H9 (cell line): ENCODE data around the gene KRTAP12-3. TPM values are rescaled to one million over a fixed set of nuclear protein-coding genes. Genes with fewer than 3 reads are reported as not detected.
"Not testable (repeated sequence)": the region's sequence is repeated elsewhere in the genome, so short reads cannot be mapped to it uniquely, and the experiment has no call there.

ENCODE experiments used
- DNase-seq: peaks from one replicate; pipeline ENCODE4 v3.0.0-alpha.2; 2017
- H2AFZ ChIP-seq: one replicate; pipeline ENCODE4 v1.6.1; 2013; ENCODE audit warnings: mild to moderate bottlenecking, low read length, control low read depth, moderate library complexity
- H2AK5ac ChIP-seq: 2 replicates; pipeline ENCODE4 v1.6.1; 2013; ENCODE audit warnings: low read length, control low read depth, mixed read lengths; ENCODE audit not compliant: insufficient read length
- H2BK120ac ChIP-seq: one replicate; pipeline ENCODE4 v1.6.1; 2013; ENCODE audit warnings: low read depth, mild to moderate bottlenecking, low read length, control low read depth, inconsistent platforms; ENCODE audit not compliant: poor library complexity, severe bottlenecking
- H2BK12ac ChIP-seq: 2 replicates; pipeline ENCODE4 v1.6.1; 2013; ENCODE audit warnings: low read length, control low read depth, mixed read lengths, low read depth; ENCODE audit not compliant: insufficient read length
- H2BK15ac ChIP-seq: 2 replicates; pipeline ENCODE4 v1.6.1; 2013; ENCODE audit warnings: low read depth, low read length, control low read depth
- H2BK20ac ChIP-seq: one replicate; pipeline ENCODE4 v1.6.1; 2013; ENCODE audit warnings: low read depth, mild to moderate bottlenecking, low read length, control low read depth, inconsistent platforms; ENCODE audit not compliant: poor library complexity, severe bottlenecking
- H2BK5ac ChIP-seq: 2 replicates; pipeline ENCODE4 v1.6.1; 2013; ENCODE audit warnings: low read length, control low read depth, mixed read lengths; ENCODE audit not compliant: insufficient read length
- H3K14ac ChIP-seq: 2 replicates; pipeline ENCODE4 v1.6.1; 2013; ENCODE audit warnings: low read length, control low read depth; ENCODE audit not compliant: insufficient read depth
- H3K18ac ChIP-seq: 2 replicates; pipeline ENCODE4 v1.6.1; 2013; ENCODE audit warnings: low read depth, mild to moderate bottlenecking, mixed read lengths, low read length, control low read depth; ENCODE audit not compliant: insufficient read length
- H3K23ac ChIP-seq: 2 replicates; pipeline ENCODE4 v1.6.1; 2013; ENCODE audit warnings: low read length, control low read depth, mixed read lengths, low read depth; ENCODE audit not compliant: insufficient read length
- H3K23me2 ChIP-seq: 2 replicates; pipeline ENCODE4 v1.6.1; 2013; ENCODE audit warnings: low read depth, mild to moderate bottlenecking, mixed read lengths, low read length, control low read depth; ENCODE audit not compliant: insufficient read length, poor library complexity, severe bottlenecking
- H3K27ac ChIP-seq: 2 replicates; pipeline ENCODE4 v1.5.1; 2013; ENCODE audit warnings: low read length, control low read depth, mixed read lengths, low read depth; ENCODE audit not compliant: insufficient read length
- H3K27me3 ChIP-seq: 2 replicates; pipeline ENCODE4 v1.6.1; 2013; ENCODE audit warnings: low read length, control low read depth, inconsistent platforms; ENCODE audit not compliant: insufficient read depth
- H3K4ac ChIP-seq: 2 replicates; pipeline ENCODE4 v1.6.1; 2013; ENCODE audit warnings: low read depth, mild to moderate bottlenecking, control low read depth, inconsistent platforms, low read length, moderate library complexity
- H3K4me1 ChIP-seq: 2 replicates; pipeline ENCODE4 v1.6.1; 2013; ENCODE audit warnings: low read length, control low read depth, inconsistent platforms; ENCODE audit not compliant: insufficient read depth
- H3K4me2 ChIP-seq: 2 replicates; pipeline ENCODE4 v1.6.1; 2013; ENCODE audit warnings: low read length, control low read depth, mixed read lengths; ENCODE audit not compliant: insufficient read length, insufficient read depth
- H3K56ac ChIP-seq: 2 replicates; pipeline ENCODE4 v1.6.1; 2013; ENCODE audit warnings: low read depth, mild to moderate bottlenecking, mixed read lengths, low read length, control low read depth; ENCODE audit not compliant: insufficient read length
- H3K79me1 ChIP-seq: 2 replicates; pipeline ENCODE4 v1.6.1; 2013; ENCODE audit warnings: low read depth, mild to moderate bottlenecking, moderate library complexity, low read length, control low read depth, inconsistent platforms; ENCODE audit not compliant: insufficient read depth, poor library complexity, severe bottlenecking
- H3K79me2 ChIP-seq: 2 replicates; pipeline ENCODE4 v1.6.1; 2013; ENCODE audit warnings: low read length, control low read depth, inconsistent platforms; ENCODE audit not compliant: insufficient read depth
- H3K9ac ChIP-seq: 2 replicates; pipeline ENCODE4 v1.6.1; 2013; ENCODE audit warnings: low read length, control low read depth, mixed read lengths; ENCODE audit not compliant: insufficient read length; ENCODE audit errors: extremely low read depth
- H3K9me3 ChIP-seq: one replicate; pipeline ENCODE4 v1.6.1; 2013; ENCODE audit warnings: low read depth, low read length, inconsistent platforms; ENCODE audit not compliant: control insufficient read depth
- H3T11ph ChIP-seq: one replicate; pipeline ENCODE4 v1.6.1; 2013; ENCODE audit warnings: mild to moderate bottlenecking, low read length, control low read depth, inconsistent platforms
- H4K20me1 ChIP-seq: one replicate; pipeline ENCODE4 v1.6.1; 2013; ENCODE audit not compliant: control insufficient read depth, insufficient read length, insufficient read depth
- H4K5ac ChIP-seq: 2 replicates; pipeline ENCODE4 v1.6.1; 2013; ENCODE audit warnings: low read depth, mild to moderate bottlenecking, mixed read lengths, low read length, control low read depth; ENCODE audit not compliant: insufficient read length
- H4K8ac ChIP-seq: replicated peaks from 2 replicates; pipeline ENCODE4 v1.6.1; 2013; ENCODE audit warnings: low read length, control low read depth, mixed read lengths, low read depth; ENCODE audit not compliant: insufficient read length
- H4K91ac ChIP-seq: 2 replicates; pipeline ENCODE4 v1.6.1; 2013; ENCODE audit warnings: low read depth, mild to moderate bottlenecking, moderate library complexity, mixed read lengths, low read length, control low read depth; ENCODE audit not compliant: insufficient read length
- H3K27ac Mint-ChIP-seq, 3 experiments: 2 replicates in 2 of 3; 3 replicates in 1 of 3; pipeline ENCODE4 v1.8.0; 2020 to 2021; ENCODE audit warnings: mixed read lengths in 3 of 3, mild to moderate bottlenecking in 1 of 3, moderate library complexity in 1 of 3
- H3K27me3 Mint-ChIP-seq: 2 replicates; pipeline ENCODE4 v1.8.0; 2021; ENCODE audit warnings: low read depth, mild to moderate bottlenecking, moderate library complexity, mixed read lengths
- H3K36me3 Mint-ChIP-seq, 3 experiments: 2 replicates in 2 of 3; 3 replicates in 1 of 3; pipeline ENCODE4 v1.8.0; 2020 to 2021; ENCODE audit warnings: low read depth in 3 of 3, mixed read lengths in 3 of 3; ENCODE audit not compliant: insufficient read depth in 1 of 3
- H3K4me1 Mint-ChIP-seq, 2 experiments: 2 replicates each; pipeline ENCODE4 v1.8.0; 2020; ENCODE audit warnings: mixed read lengths in 2 of 2
- H3K4me3 Mint-ChIP-seq, 2 experiments: 2 replicates in 1 of 2; 3 replicates in 1 of 2; pipeline ENCODE4 v1.8.0; 2020 to 2021; ENCODE audit warnings: mild to moderate bottlenecking in 2 of 2, mixed read lengths in 2 of 2, moderate library complexity in 1 of 2
- H3K9me3 Mint-ChIP-seq, 2 experiments: 2 replicates in 1 of 2; 3 replicates in 1 of 2; pipeline ENCODE4 v1.8.0; 2020; ENCODE audit warnings: mild to moderate bottlenecking in 2 of 2, mixed read lengths in 2 of 2, moderate library complexity in 1 of 2
- CTCF ChIP-seq: fragments of 200-600 bp; sonication (generic); conservative IDR thresholded peaks from 3 replicates; pipeline ENCODE4 v1.8.0; 2021; ENCODE audit warnings: antibody characterized with exemption, mild to moderate bottlenecking
- WGBS: extraction: QIAGEN DNeasy Blood & Tissue Kit; methylation state at CpG from one replicate; pipeline ENCODE4 v1.1.7; 2013; ENCODE audit warnings: missing lambda C conversion rate, low lambda C conversion rate, mixed read lengths; ENCODE audit not compliant: insufficient read length; ENCODE audit errors: extremely low coverage; 5-methylcytosine and 5-hydroxymethylcytosine counted together
- total RNA-seq: library from RNA; stranded (reverse); gene quantifications from 2 replicates; pipeline ENCODE4 v1.2.1, GENCODE V29; 2021

Gene KRTAP12-3
- total RNA-seq, 1 experiment from 2014 or later = not detected

GRCh38 chr21:44658913-44659595 is 1.3 kb downstream of the KRTAP12-3 start:
- Histone ChIP-seq H2BK5ac (no peak overlapping the region), H3K27ac (no peak overlapping the region), H3K4me1 (no peaks in the 10 kb centered on the region), H2BK12ac (no peak overlapping the region), H3T11ph (no peak overlapping the region), H3K27me3 (no peaks in the 10 kb centered on the region), H3K14ac (peak overlapping the region; percentile 31), H3K9ac (no peak overlapping the region), H2AK5ac (no peak overlapping the region), H2BK120ac (no peak overlapping the region), H4K20me1 (no peaks in the 10 kb centered on the region), H3K4ac (no peak overlapping the region), H2BK15ac (no peak overlapping the region), H4K91ac (no peak overlapping the region), H3K23ac (no peak overlapping the region), H2AFZ (no peak overlapping the region), H3K9me3 (no peaks in the 10 kb centered on the region), H3K79me1 (no peaks in the 10 kb centered on the region), H3K79me2 (no peaks in the 10 kb centered on the region), H3K56ac (no peak overlapping the region), H4K8ac (no peak overlapping the region), H3K18ac (peak overlapping the region; percentile 41), H2BK20ac (no peak overlapping the region), H3K4me2 (no peak overlapping the region), H3K23me2 (no peaks in the 10 kb centered on the region), H4K5ac (no peak overlapping the region)
- Mint-ChIP-seq H3K36me3 (peaks cover 2 to 10% (median 5%) of the 10 kb centered on the region in 3 experiments; a peak in 4 of 7 replicates), H3K27me3 (peaks cover 11% of the 10 kb centered on the region), H3K4me1 (peaks cover 32 to 33% of the 10 kb centered on the region in 2 experiments), H3K4me3 (no peak overlapping the region; a peak in 1 of 5 replicates), H3K27ac (peak overlapping the region in 1 of 3 experiments; percentile 71; a peak in 3 of 7 replicates), H3K9me3 (peaks cover 8 to 11% of the 10 kb centered on the region in 2 experiments; a peak in 4 of 5 replicates)
- TF ChIP-seq CTCF = no peak
- no CpG with 5 or more reads among the region's 11 CpGs for WGBS
- peak; percentile 24 for DNase-seq

- H2BK120ac ChIP-seq, H4K8ac ChIP-seq, H2AK5ac ChIP-seq, H3K56ac ChIP-seq, H2BK5ac ChIP-seq, H3K79me1 ChIP-seq, H3K4me1 ChIP-seq, H2BK15ac ChIP-seq, H3T11ph ChIP-seq, H4K20me1 ChIP-seq, H2AFZ ChIP-seq, H3K4me3 Mint-ChIP-seq, H3K4ac ChIP-seq, H3K27me3 ChIP-seq, H3K36me3 Mint-ChIP-seq, H3K9me3 ChIP-seq, H3K14ac ChIP-seq, H3K18ac ChIP-seq, H2BK20ac ChIP-seq, H3K23me2 ChIP-seq, H4K91ac ChIP-seq, H3K23ac ChIP-seq, H3K27ac ChIP-seq, H3K4me2 ChIP-seq, H3K9ac ChIP-seq, H3K79me2 ChIP-seq, H4K5ac ChIP-seq, H2BK12ac ChIP-seq, H3K27me3 Mint-ChIP-seq, H3K9me3 Mint-ChIP-seq: not testable (repeated sequence)
- Mint-ChIP-seq H3K4me1 (peaks cover 32% of the 10 kb centered on the region in 2 experiments), H3K27ac (peak overlapping the region in 2 of 3 experiments; percentile 4 to 77; a peak in 3 of 7 replicates)
- no CpG with 5 or more reads among the region's 7 CpGs for WGBS
- DNase-seq = peak; percentile 76
Measured at GRCh38 chr21:44661567-44661966, 3.8 kb downstream of the KRTAP12-3 start.
